Lung (tissue), 12 donors: ENCODE data around the gene HSP90AB1. TPM values are rescaled to one million over a fixed set of nuclear protein-coding genes. Genes with fewer than 3 reads are reported as not detected.

ENCODE experiments used
- ATAC-seq: fragments of 200-7000 bp; cut with Tn5 transposase; one replicate; pipeline ENCODE4 v1.9.1; 2020; ENCODE audit warnings: moderate number of reproducible peaks; ENCODE audit not compliant: insufficient read depth, low FRiP score
- DNase-seq, 3 donors: peaks; one replicate each; pipeline ENCODE4 v3.0.0-alpha.2; 2013 to 2017
- H3K27ac ChIP-seq, 2 donors: one replicate each; pipeline ENCODE4 v1.5.1; 2013; ENCODE audit warnings: mild to moderate bottlenecking in 2 of 2, moderate library complexity in 2 of 2, control low read depth in 1 of 2, inconsistent platforms in 1 of 2, low read depth in 1 of 2, low read length in 1 of 2
- H3K27me3 ChIP-seq, 3 donors: one replicate each; pipeline ENCODE4 v1.5.1; 2013; ENCODE audit warnings: low read length in 2 of 3; ENCODE audit not compliant: control insufficient read depth in 3 of 3, insufficient read depth in 3 of 3
- H3K36me3 ChIP-seq, 4 donors: one replicate each; pipeline ENCODE4 v1.5.1; 2013; ENCODE audit warnings: low read length in 4 of 4, mild to moderate bottlenecking in 1 of 4, moderate library complexity in 1 of 4; ENCODE audit not compliant: control insufficient read depth in 4 of 4, insufficient read depth in 4 of 4
- H3K4me1 ChIP-seq, 5 donors: one replicate each; pipeline ENCODE4 v1.5.1; 2013; ENCODE audit warnings: low read length in 5 of 5, mild to moderate bottlenecking in 2 of 5, moderate library complexity in 1 of 5; ENCODE audit not compliant: control insufficient read depth in 5 of 5, insufficient read depth in 5 of 5
- H3K4me3 ChIP-seq: one replicate; pipeline ENCODE4 v1.5.1; 2013; ENCODE audit warnings: mild to moderate bottlenecking, control low read depth, moderate library complexity
- H3K9ac ChIP-seq, 2 donors: one replicate each; pipeline ENCODE4 v1.5.1; 2013; ENCODE audit warnings: low read length in 2 of 2, control low read depth in 1 of 2; ENCODE audit not compliant: insufficient read depth in 1 of 2
- H3K9me3 ChIP-seq, 4 donors: one replicate each; pipeline ENCODE4 v1.5.1; 2013; ENCODE audit warnings: low read length in 3 of 4, mild to moderate bottlenecking in 1 of 4, moderate library complexity in 1 of 4; ENCODE audit not compliant: control insufficient read depth in 4 of 4, insufficient read depth in 3 of 4
- WGBS, 2 donors: extraction: QIAGEN DNeasy Blood & Tissue Kit; methylation state at CpG; one replicate each; pipeline ENCODE4 v1.1.7; 2013; 5-methylcytosine and 5-hydroxymethylcytosine counted together
- polyA plus RNA-seq, 2 donors: library from polyadenylated mRNA; stranded (reverse); fragments of 200-250 nt; gene quantifications; one replicate each; pipeline ENCODE4 v1.2.1, GENCODE V29; 2013
- total RNA-seq, 2 donors: library from RNA; depleted of rRNA in 1 of 2; stranded (reverse); fragments of >200 nt in 1 of 2; gene quantifications; one replicate each; pipeline ENCODE4 v1.2.1, GENCODE V29; 2014 to 2021
- TF ChIP-seq, protein P1 (sequence below): IDR thresholded peaks from 2 replicates; pipeline ENCODE4 v1.5.1; 2012; ENCODE audit warnings: mild to moderate bottlenecking; ENCODE audit errors: control extremely low read depth, extremely low read depth
- donor health status: control.
- donor health status: control.
- donor health status: Bipolar disorder and iron deficiency.
- donor health status: healthy.
- donor health status: DM: yes; HTN: yes; CAD: no.

The HSP90AB1 gene
- total and polyA plus RNA-seq, 4 donors: 289 to 700 (median 509) TPM

DNA sequence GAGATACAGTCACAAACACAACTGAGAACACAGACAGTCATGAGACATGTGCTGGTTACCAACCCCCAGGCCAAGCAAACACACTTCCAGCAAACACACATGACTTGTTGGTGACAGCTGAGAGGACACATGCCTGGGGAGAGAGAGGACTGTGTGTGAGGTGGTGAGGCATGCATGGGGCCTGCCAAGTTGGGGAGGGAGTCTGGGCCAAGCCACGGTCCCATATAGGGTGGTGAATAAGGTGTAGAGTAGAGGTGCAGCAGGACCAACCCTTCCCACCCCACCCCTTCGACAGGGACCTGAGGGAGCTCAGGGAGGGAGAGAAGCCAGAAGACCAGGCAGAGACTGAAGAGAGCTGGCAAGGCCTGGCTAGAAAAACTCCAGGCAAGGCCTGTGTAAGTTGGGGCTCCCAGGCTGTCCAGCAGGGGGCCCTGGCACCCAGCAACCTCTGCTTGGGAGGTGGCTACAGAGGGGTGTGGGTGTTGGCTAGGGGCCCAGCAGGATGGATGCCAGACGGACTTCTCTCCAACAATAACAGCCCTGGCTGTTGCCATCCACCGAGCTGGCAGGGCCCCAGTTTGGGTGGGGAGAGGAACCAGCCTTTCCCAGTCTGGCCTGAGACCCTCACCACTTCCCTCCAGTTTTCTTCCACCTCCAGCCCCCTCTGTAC lies 25.5 kb upstream of the HSP90AB1 start:
- TF ChIP-seq, protein P1, sequence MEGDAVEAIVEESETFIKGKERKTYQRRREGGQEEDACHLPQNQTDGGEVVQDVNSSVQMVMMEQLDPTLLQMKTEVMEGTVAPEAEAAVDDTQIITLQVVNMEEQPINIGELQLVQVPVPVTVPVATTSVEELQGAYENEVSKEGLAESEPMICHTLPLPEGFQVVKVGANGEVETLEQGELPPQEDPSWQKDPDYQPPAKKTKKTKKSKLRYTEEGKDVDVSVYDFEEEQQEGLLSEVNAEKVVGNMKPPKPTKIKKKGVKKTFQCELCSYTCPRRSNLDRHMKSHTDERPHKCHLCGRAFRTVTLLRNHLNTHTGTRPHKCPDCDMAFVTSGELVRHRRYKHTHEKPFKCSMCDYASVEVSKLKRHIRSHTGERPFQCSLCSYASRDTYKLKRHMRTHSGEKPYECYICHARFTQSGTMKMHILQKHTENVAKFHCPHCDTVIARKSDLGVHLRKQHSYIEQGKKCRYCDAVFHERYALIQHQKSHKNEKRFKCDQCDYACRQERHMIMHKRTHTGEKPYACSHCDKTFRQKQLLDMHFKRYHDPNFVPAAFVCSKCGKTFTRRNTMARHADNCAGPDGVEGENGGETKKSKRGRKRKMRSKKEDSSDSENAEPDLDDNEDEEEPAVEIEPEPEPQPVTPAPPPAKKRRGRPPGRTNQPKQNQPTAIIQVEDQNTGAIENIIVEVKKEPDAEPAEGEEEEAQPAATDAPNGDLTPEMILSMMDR: peak; percentile 64
- Histone ChIP-seq H3K4me1 (peaks cover 18 to 60% (median 27%) of the 10 kb centered on the region in 5 donors), H3K9ac (no peak overlapping the region), H3K9me3 (no peaks in the 10 kb centered on the region), H3K27me3 (no peaks in the 10 kb centered on the region), H3K36me3 (no peaks in the 10 kb centered on the region), H3K27ac (peak overlapping the region; percentile 68 to 87), H3K4me3 (no peak overlapping the region)
- peak; percentile 85 to 91 (median 87) for DNase-seq
- 7 to 11% methylated on average over 4 of the region's 4 CpGs for WGBS, 2 donors
- ATAC-seq: peak; percentile 28

DNA sequence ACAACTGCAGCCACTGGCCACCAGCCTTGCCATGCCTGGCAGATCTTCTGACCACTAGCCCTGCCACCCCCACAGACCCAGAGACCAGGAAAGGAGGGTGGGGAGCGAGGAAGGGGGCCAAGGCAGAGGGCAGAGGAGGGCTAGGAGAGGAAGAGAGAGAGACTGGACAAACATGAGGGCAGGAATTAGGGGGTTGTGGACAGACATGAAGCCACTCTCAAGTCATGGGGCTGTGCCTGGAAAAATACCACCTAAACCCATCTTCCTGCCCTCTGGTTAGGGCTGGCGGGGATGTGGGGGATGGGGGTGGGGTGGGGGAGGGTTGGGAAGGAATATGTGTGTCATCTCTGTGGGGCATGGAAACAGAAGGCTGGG lies 25.0 kb upstream of the HSP90AB1 start:
- peak overlapping the region; percentile 68 to 87 for H3K27ac ChIP-seq
- DNase-seq: no peak
- no peak overlapping the region for H3K4me3 ChIP-seq
- TF ChIP-seq, protein P1: no peak
- peaks cover 18 to 58% (median 28%) of the 10 kb centered on the region in 5 donors for H3K4me1 ChIP-seq
- H3K36me3 ChIP-seq: no peaks in the 10 kb centered on the region
- H3K9me3 ChIP-seq: no peaks in the 10 kb centered on the region
- ATAC-seq: no peak
- H3K27me3 ChIP-seq: no peaks in the 10 kb centered on the region
- no peak overlapping the region for H3K9ac ChIP-seq
- WGBS, 2 donors: 42 to 52% methylated on average over 2 of the region's 2 CpGs

DNA sequence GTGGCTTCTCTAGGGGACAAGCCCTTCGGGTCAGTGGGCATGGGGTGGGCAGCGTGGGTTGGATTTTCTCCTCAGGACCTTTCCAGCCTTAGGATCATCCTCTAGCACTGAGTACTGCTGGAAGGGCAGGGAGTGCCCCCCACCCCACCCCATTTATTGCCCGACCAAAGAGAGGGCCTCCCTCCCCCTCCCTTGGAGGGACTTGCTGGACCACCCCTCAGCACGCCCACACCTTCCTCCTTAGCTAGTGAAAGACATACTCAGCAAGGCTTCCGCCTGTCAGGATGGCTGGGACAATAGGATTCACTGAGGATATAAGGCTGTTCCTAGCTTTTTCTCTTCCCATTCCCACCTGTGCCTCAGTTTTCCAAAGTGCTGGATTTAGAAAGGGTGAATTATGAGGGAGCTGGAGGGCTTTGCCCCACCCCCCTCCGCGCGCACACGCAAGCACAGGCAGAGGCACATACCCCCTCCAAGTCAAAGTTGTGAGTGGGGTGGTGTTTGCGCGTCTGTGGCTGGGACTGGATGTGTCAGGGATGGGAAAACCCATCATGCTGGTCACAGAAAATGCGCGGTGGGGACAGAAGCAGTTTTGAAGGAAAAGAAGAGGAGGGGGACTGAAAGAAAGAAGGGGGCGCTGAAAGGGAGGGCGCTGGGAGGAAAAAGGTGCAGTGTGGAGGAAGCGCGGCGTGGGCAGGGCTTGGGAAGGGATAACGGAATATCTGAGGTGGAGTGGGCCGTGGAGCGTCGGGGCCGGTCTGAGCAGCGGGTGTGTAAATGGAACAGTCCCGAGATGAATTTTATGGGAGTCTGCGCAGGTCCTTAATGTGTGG lies 24.2 kb upstream of the HSP90AB1 start:
- ATAC-seq: no peak
- 23 to 36% methylated on average over 26 of the region's 26 CpGs for WGBS, 2 donors

More for the DNA sequence above, 24.2 kb upstream of the HSP90AB1 start:
- Histone ChIP-seq H3K9me3 (no peaks in the 10 kb centered on the region), H3K36me3 (no peaks in the 10 kb centered on the region), H3K4me1 (peaks cover 18 to 56% (median 26%) of the 10 kb centered on the region in 5 donors), H3K9ac (no peak overlapping the region), H3K27ac (peak overlapping the region; percentile 27 to 92), H3K4me3 (no peak overlapping the region), H3K27me3 (no peaks in the 10 kb centered on the region)
- no peak for DNase-seq
- TF ChIP-seq, protein P1: no peak
